GM20000 (cell line): ENCODE results near the gene LPAR3.

Source experiments
- DNase-seq: peaks from one replicate; pipeline ENCODE4 v3.0.0; 2012; ENCODE audit warnings: low spot score
- TF ChIP-seq, protein P1 (sequence below): IDR thresholded peaks from 2 replicates; pipeline ENCODE4 v1.5.1; 2012; ENCODE audit warnings: mild to moderate bottlenecking, control low read depth; ENCODE audit errors: extremely low read depth, missing control alignments

Gene LPAR3

GRCh38 chr1:84896279-84896678 is 3.3 kb upstream of the LPAR3 start:
- TF ChIP-seq, protein P1, sequence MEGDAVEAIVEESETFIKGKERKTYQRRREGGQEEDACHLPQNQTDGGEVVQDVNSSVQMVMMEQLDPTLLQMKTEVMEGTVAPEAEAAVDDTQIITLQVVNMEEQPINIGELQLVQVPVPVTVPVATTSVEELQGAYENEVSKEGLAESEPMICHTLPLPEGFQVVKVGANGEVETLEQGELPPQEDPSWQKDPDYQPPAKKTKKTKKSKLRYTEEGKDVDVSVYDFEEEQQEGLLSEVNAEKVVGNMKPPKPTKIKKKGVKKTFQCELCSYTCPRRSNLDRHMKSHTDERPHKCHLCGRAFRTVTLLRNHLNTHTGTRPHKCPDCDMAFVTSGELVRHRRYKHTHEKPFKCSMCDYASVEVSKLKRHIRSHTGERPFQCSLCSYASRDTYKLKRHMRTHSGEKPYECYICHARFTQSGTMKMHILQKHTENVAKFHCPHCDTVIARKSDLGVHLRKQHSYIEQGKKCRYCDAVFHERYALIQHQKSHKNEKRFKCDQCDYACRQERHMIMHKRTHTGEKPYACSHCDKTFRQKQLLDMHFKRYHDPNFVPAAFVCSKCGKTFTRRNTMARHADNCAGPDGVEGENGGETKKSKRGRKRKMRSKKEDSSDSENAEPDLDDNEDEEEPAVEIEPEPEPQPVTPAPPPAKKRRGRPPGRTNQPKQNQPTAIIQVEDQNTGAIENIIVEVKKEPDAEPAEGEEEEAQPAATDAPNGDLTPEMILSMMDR, result no peak
- no peak for DNase-seq

GRCh38 chr1:84890566-84890965 is 2.4 kb downstream of the LPAR3 start:
- no peak for DNase-seq
- TF ChIP-seq, protein P1, result no peak

GRCh38 chr1:84889437-84889836 is 3.6 kb downstream of the LPAR3 start:
- TF ChIP-seq, protein P1, result no peak
- no peak for DNase-seq

GRCh38 chr1:84888753-84889152 is 4.3 kb downstream of the LPAR3 start:
- DNase-seq, result no peak
- TF ChIP-seq, protein P1, result no peak

- TF ChIP-seq, protein P1, result no peak
- no peak for DNase-seq
Measured at GRCh38 chr1:84887261-84887934, 5.6 kb downstream of the LPAR3 start.

DNA sequence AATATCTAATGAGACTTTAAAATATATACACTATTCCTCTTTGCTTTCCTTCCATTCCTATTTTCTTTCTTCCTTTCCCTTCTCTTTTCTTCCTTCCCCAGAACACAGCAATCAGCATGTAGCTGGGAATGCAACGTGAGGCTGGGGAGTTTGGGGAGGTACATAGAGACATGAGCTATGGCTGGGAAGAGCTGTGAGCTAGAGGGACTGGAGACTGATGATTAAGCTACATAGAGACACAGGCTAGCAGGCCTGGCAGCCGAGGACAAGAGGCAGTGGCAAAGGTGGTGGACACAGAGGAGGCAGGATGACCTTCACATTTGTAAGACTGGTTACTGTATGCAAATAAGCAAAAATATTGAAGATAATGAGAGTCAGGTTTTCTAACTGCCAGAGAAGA is 7.5 kb downstream of the LPAR3 start:
- TF ChIP-seq, protein P1, result no peak
- DNase-seq, result no peak

GRCh38 chr1:84884671-84885389 is 8.2 kb downstream of the LPAR3 start:
- no peak for DNase-seq
- TF ChIP-seq, protein P1, result no peak
